Measurements from ENCODE around the gene HIPK1.
"Not testable (repeated sequence)": the region's sequence is repeated elsewhere in the genome, so short reads cannot be mapped to it uniquely, and the experiment has no call there.

HIPK1 gene

GRCh38 chr1:114011796-114012195, 82.7 kb downstream of the HIPK1 start:
- DNase-seq (ENCODE audit: low read depth): peak; percentile 11

GRCh38 chr1:114015075-114015474, 86.0 kb downstream of the HIPK1 start:
- no peak for DNase-seq (ENCODE audit: low read depth)

- not testable (repeated sequence) for DNase-seq (ENCODE audit: low read depth)
These were observed 90.6 kb downstream of the HIPK1 start for GRCh38 chr1:114019724-114020123.

- no peak for DNase-seq (ENCODE audit: low read depth)
These were observed 92.6 kb downstream of the HIPK1 start for GRCh38 chr1:114021665-114022099.

GRCh38 chr1:114022877-114023276, 93.8 kb downstream of the HIPK1 start:
- DNase-seq (ENCODE audit: low read depth): no peak

- DNase-seq (ENCODE audit: low read depth): no peak
These were observed 94.3 kb downstream of the HIPK1 start for GRCh38 chr1:114023377-114023776.

DNA sequence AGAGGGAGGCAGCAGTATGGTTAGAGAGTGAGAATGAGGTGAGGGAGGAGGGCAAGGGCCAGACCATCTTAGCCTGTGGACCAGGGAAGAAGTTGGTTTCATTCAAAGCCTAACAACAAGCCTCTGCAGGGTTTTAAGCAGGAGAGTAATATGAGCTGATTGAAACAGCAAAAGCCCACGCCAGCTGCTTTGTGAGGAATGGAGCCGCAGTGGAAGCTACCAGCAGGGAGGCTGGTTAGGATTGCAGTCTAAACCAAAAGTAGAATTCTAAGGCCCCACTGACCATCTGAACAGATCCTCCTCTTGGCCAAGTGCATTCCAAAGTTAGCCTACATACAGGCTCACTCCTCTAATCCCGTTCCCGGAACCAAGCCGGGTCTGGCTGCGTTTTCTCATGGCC, 94.9 kb downstream of the HIPK1 start:
- peak; percentile 13 for DNase-seq (ENCODE audit: low read depth)

DNA sequence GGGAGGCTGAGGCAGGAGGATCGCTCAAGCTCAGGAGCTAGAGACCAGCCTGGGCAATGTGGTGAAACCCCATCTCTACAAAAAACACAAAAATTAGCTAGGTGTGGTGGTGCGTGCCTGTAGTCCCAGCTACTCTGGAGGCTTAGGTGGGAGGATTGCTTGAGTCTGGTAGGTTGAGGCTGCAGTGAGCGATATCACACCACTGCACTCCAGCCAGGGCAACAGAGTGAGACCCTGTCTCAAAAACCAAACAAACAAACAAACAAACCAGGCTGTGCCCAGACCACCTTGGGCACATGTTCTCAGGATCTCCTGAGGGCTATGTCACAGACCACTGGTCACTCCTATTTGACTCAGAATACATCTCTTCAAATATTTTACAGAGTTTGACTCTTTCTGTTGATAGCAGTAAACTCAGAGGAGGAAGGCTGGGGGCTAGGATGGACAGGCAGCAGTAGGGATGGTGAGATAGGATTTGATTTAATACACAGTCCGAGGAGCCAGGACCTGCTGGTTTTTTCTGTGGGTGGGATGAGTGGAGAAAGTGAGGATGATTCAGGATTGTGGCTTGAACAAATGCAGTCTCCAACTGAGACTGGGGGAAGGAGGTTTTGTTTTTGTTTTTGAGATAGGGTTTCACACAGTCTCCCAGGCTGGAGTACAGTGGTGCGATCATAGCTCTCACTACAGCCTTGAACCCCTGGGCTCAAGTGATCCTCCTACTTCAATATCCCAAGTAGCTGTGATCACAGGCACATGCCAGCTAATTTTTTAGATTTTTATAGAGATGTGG, 96.7 kb downstream of the HIPK1 start:
- DNase-seq (ENCODE audit: low read depth): peak; percentile 28

DNA sequence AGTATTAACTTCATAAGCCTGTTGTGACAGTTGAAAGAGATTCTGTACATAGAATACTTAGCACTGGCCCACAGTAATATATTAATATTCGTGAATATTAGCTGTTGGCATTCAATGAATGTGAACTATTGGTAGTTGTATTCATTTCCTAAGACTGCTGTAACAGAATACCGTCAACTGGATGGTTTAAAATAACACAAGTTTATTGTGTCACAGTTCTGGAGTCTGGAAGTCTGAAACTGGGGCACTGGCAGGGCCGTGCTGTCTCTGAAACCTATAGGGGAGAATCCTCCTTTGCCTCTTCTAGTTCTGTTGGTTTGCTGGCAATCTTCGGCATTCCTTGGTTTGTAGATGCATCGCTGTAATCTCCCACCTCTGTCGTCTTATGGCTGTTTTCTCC, 97.7 kb downstream of the HIPK1 start:
- DNase-seq (ENCODE audit: low read depth): peak; percentile 6
